HEK293T (cell line): ENCODE results near the gene CCSER1.

ENCODE experiments used
- ARNT ChIP-seq: fragments of 450-650 bp; IDR thresholded peaks from 2 replicates; pipeline ENCODE4 v1.6.1; 2017; ENCODE audit warnings: mild to moderate bottlenecking
- BHLHE40 ChIP-seq: fragments of 450-650 bp; IDR thresholded peaks from 2 replicates; pipeline ENCODE4 v1.6.1; 2016; ENCODE audit warnings: mild to moderate bottlenecking, moderate library complexity, borderline replicate concordance
- CTBP1 ChIP-seq: fragments of 450-650 bp; IDR thresholded peaks from 2 replicates; pipeline ENCODE4 v1.6.1; 2016; ENCODE audit warnings: borderline replicate concordance
- ELF4 ChIP-seq: fragments of 450-650 bp; IDR thresholded peaks from 2 replicates; pipeline ENCODE4 v1.6.1; 2017; ENCODE audit warnings: antibody characterized with exemption
- FOXA1 ChIP-seq: fragments of 450-650 bp; IDR thresholded peaks from 2 replicates; pipeline ENCODE4 v1.6.1; 2016; ENCODE audit warnings: mild to moderate bottlenecking
- FOXM1 ChIP-seq: fragments of 450-650 bp; IDR thresholded peaks from 2 replicates; pipeline ENCODE4 v1.6.1; 2017; ENCODE audit warnings: mild to moderate bottlenecking, borderline replicate concordance
- HDGF ChIP-seq: fragments of 450-650 bp; IDR thresholded peaks from 2 replicates; pipeline ENCODE4 v1.6.1; 2017; ENCODE audit warnings: antibody characterized with exemption, borderline replicate concordance
- L3MBTL2 ChIP-seq: fragments of 450-650 bp; conservative IDR thresholded peaks from 2 replicates; pipeline ENCODE4 v1.6.1; 2016; ENCODE audit warnings: mild to moderate bottlenecking
- LEF1 ChIP-seq: fragments of 450-650 bp; IDR thresholded peaks from 2 replicates; pipeline ENCODE4 v1.6.1; 2017; ENCODE audit warnings: mild to moderate bottlenecking, borderline replicate concordance
- NFRKB ChIP-seq: fragments of 450-650 bp; IDR thresholded peaks from 2 replicates; pipeline ENCODE4 v1.6.1; 2016; ENCODE audit warnings: mild to moderate bottlenecking, moderate library complexity
- SP1 ChIP-seq: fragments of 450-650 bp; IDR thresholded peaks from 2 replicates; pipeline ENCODE4 v1.6.1; 2017
- SUZ12 ChIP-seq: fragments of 450-650 bp; IDR thresholded peaks from 2 replicates; pipeline ENCODE4 v1.6.1; 2016; ENCODE audit warnings: mild to moderate bottlenecking
- TARDBP ChIP-seq: fragments of 450-650 bp; IDR thresholded peaks from 2 replicates; pipeline ENCODE4 v1.6.1; 2016

GRCh38 chr4:90580326-90580725, 453.1 kb downstream of the CCSER1 start:
- no peak for TF ChIP-seq CTBP1
- no peak for TF ChIP-seq SP1
- no peak for TF ChIP-seq ELF4
- no peak for TF ChIP-seq FOXA1
- no peak for TF ChIP-seq TARDBP
- no peak for TF ChIP-seq LEF1
- no peak for TF ChIP-seq FOXM1
- TF ChIP-seq SUZ12: no peak
- TF ChIP-seq BHLHE40: no peak
- TF ChIP-seq ARNT: no peak
- no peak for TF ChIP-seq L3MBTL2
- TF ChIP-seq HDGF: no peak
- no peak for TF ChIP-seq NFRKB
